Activated CD8-positive, alpha-beta memory T cell treated with anti-CD3 and anti-CD28 coated beads, Interleukin-2, amount 50 U/mL, for 24 hours (primary cell): Measurements from ENCODE around the gene MIEF2.

ENCODE experiments used
- DNase-seq: peaks from one replicate; pipeline ENCODE4 v3.0.0-alpha.2; 2020; ENCODE audit errors: extremely low read depth

Gene MIEF2

DNA sequence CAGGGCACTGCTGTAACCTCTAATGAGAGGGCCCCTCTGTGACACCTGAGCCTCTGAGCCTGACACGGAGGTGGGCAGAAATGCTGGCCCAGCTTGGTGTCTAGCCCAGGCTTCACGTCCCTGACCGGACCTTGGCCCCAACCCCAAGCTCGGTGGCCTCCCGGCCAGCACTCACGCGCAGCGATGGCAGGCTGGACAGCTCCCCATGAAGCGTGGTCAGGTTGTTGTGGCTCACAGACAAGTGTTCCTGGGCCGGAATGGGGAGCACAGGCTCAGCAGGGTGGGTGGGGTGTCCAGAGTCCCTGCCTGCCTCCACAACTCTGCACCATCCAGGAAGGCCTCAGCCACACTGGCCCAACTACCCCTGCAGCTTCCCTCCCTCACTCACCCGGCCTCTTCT lies 4.1 kb upstream of the MIEF2 start:
- DNase-seq: no peak

DNA sequence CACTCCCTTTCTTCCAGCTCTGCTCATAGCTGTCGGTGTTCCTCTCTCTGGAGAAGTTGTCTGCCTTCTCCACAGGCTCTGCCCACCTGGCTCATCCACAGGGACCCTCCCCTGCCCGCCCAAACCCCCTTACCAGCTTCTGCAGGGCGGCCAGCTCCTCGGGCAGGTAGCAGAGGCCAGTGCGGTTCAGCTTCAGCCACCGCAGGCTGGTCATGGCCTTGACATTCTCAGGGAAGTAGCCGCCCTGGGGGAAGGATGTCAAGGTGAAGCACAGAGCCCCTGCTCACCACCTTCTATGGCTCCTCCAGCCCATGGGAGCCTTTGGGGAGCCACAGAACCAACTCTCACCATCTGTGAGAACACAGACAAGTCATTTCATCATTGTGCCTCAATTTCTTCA lies 3.7 kb upstream of the MIEF2 start:
- DNase-seq: no peak

DNA sequence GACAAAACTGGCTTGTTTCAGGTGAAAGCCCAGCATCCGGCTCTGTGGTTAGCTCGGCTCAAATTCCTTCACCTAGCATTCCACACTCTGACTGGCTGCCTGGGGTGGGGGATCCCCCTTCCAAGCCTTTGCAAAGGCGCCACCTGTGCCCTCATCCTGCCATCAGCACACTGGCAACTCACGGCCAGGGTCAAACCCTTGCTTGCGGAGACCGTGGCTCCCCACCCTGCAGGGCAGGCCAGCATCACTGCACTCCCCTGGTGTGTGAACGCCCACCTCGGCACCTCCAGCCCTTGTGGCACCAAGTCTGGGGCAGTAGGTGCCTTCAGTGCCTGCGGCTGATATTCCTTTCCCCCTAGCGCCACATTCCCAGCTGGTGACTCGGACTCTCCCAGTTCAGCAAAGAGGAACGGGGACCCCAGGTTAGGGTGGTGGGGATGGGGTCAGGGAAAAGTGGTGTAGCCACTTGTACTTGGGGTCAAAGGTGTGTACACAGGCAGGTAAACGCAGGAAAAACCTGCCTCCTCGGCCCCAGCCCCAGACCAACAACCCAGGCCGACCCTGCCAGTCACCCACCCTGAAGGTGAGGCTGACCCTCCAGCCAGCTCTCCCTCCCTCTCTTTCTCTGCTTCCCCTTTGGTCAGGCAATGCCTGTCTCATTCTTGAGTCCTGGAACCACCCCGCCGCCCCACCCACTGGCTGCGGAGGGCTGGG lies 3.0 kb upstream of the MIEF2 start:
- DNase-seq: no peak

DNA sequence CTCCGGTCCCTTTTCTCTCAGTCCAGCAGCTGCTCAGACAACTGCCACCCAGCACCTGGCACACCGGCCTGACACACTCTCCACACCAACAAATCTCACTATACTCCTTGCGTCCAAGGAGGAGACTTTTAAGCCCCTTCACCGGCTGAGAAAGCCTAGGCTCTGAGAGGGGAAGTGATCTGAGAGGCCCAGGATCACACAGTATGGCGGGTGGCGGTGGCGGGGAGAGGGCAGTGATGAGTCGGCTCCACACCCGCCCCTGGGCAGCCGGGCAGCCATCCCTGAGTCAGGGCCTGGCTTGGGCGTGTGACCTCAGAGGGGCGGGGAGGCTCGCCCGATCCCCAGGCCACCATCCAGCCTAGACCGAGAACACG lies 2.5 kb upstream of the MIEF2 start:
- no peak for DNase-seq

DNA sequence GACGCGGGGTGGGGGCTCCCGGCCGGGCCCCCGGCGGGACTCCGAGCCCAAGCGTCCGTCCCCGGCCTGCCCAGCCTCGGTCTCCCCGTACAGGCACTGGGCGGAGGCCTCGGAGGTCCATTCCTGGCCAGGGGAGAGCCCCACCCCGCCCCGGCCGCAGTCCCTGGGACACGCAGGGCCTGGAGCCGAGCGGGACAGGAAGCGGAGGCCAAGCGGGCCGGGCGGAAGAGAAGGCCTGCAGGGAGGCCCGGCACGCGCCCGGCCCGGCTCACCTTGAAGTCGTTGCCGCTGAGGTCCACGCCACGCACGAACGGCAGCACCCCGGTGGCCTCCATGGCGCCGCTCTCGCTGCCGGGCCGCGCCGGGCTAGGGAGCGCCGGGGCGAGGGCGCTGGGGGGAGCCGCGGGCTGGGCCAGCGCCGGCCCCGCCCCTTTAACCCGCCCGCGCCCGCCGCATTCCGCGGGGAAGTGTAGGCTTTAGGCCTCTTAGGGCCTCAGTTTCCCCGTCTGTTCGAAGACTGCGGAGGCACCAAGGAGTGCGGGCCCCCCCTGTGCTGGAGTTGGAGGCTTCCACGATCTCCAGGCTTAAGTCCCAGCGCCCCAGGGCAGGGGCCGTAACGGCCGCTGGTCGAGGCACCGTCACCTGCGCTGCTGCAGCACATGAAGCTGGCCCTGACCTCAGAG lies 2.0 kb upstream of the MIEF2 start, which contains the start of gene FLII:
Gene FLII (minus strand): TSS at position 383 of the 683 bp plus-strand sequence. CDS start 48 bp downstream, at position 335.
- no peak for DNase-seq

DNA sequence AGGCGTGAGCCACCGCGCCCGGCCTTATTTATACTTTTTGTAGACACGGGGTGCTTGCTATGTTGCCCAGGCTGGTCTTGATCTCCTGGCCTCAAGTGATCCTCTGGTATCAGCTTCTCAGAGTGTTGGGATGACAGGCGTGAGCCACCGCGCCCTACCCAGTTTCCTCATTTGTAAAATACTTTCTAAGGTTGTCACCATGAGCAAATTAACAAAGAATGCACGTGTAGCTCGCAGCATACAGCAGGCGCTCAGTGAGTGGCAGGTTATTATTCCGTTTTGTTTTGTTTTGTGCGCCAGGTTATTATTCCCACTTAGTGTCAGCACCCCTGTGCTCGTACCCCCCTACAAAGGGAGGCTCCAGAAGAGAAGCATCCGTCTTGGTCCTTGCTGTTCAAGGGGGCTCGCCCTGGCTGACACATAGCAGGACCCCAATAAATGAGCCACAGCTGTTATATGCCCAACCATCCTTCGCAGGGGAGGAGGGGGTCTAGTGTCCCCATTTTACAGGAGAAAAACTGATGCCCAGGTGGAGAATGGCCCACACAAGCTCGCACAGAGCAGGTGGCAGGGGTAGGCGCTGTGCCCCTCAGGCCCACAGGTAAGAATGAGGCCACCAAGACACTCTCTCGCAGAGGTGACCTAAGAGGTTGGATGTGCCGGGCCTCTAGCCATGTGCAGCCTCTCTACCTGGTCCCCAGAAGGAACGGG lies 686 bp upstream of the MIEF2 start:
- DNase-seq: no peak

DNA sequence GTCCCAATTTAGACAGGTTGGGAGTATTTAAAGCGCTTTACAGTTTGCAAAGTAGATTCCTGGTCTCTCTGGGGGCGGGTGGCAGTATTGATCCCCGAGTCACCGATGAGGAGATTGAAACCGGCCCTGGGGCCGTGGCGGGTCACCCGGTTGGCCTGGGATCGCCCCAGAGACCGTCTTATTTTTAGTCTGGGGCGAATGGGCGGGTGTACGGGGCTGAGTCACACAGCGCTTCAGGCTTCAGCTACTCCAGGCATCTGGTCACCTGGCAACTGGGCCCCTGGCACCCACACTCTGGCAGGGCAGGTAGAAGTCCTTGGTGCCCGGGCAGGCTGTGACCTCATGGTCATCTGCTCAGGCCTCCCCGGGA lies 669 bp downstream of the MIEF2 start:
- DNase-seq: no peak

DNA sequence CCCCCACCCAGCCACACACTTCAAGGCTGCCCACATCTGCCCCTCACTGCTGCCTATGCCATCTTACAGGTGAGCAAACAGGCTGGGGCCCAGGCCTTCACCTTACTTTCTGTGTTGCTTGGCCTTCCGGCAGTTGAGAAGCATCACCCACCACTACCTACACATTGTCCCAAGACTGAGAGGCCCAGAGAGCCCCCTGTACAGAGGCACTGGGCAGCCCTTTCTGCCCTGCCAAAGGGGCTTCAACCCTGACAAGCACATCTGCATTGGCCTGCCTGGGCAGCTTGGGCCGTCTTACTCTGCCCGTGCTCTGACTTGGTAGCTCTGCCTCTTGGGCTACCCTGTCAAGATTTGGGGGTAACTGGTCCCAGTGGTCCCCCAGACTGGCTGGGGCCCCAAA lies 1.2 kb downstream of the MIEF2 start:
- DNase-seq: no peak

DNA sequence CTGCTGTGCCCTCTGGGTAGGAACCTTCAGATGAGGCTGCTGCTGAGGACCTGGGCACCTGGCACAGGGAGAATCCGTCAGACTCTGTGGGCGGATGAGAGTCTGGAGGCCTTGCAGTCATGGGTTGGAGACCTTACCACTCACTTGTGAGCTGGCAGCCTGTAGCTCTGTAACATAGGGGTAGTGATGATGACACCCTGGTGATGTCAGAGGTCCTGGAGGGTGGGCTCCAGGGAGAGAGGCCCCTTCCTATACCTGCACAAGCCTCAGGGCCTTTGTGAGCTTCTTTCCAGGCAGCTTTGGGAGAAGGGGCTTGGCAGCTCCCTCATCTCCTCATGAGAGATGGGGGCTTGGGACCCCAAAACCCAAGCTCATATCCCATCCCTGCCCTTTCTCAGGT lies 1.6 kb downstream of the MIEF2 start:
- no peak for DNase-seq

DNA sequence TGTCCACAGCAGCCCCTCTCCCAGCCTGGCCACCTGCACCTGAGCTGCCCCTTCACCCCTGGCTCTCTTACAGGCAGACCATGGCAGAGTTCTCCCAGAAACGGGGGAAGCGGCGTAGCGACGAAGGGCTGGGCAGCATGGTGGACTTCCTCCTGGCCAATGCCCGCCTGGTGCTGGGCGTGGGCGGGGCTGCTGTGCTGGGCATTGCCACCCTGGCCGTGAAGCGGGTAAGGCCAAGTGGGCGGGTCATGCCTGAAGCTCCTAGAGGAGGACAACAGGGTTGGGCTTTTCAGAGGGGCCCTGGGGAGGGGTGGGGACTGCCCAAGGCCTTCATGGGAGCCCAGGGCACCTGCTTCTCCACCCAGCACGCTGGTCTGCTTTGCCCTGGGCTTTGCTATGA lies 2.2 kb downstream of the MIEF2 start:
- no peak for DNase-seq

DNA sequence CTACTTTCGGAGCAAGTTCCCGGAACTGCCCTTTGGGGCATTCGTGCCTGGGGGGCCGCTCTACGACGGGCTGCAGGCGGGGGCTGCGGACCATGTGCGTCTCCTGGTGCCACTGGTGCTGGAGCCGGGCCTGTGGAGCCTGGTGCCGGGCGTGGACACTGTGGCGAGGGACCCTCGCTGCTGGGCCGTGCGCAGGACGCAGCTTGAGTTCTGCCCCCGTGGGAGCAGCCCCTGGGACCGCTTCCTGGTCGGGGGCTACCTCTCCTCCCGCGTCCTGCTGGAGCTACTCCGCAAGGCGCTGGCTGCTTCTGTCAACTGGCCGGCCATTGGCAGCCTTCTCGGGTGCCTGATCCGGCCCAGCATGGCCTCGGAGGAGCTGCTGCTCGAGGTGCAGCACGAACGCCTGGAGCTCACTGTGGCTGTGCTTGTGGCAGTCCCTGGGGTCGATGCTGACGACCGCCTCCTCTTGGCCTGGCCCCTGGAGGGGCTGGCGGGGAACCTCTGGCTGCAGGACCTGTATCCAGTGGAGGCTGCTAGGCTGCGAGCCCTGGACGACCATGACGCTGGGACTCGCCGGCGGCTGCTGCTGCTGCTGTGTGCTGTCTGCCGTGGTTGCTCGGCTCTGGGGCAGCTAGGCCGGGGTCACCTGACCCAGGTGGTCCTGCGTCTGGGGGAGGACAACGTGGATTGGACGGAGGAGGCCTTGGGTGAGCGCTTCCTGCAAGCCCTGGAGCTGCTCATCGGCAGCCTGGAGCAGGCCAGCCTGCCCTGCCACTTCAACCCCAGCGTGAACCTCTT lies 3.6 kb downstream of the MIEF2 start:
- DNase-seq: no peak

DNA sequence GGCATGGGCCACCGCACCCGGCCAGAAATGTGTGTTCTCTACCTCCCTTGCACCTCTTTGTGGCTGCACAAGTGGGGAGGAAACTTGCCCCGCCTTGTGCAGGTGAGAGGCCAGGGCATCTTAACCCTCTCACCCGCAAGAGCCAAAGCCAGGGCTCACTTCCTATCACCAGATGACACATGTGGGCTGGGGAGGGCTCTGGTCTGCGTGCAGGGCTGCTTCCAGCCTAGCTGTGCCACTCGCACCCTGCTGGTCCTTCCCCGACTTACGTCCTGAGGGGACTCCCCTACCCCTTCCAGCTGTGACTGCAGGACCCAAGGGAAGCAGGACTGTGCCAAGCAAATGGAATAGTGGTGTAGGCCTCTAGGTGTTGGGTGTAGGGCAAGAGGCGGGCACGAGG lies 6.9 kb downstream of the MIEF2 start:
- no peak for DNase-seq

DNA sequence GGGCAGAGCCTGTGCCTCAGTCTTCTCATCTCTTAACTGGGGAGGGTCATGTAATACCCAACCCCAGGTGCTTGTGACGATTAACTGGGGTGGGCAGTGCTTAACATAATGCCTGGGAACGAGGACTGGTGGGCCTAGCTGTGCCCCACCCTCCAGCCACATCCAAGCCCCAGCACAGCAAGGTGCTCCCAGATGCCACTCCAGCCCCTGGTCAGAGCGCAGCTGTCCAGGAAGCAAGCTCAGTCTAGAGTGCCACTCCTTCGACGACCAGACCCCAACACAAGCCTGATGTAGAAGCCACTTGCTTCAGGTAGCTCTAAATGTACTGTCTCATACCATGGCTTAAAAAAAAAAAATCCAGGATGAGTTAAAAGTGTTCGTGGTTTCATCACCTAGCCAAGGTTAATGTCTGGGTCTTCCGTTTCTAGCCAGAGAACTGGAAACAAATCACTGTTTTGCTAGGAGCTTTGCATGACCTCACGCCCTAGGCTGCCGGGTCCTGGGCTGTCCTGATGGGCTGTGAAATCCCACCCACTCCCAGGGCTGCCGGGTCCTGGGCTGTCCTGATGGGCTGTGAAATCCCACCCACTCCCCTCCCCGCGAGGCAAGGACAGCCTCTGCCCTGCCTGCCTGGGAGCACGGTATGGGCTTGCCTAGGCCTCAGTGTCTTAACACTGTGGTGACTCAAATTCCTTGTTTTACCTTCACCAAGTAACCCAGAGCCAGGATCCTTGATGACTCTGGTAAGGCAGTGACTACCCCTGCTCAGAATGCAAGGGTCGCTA lies 7.7 kb downstream of the MIEF2 start:
- no peak for DNase-seq

DNA sequence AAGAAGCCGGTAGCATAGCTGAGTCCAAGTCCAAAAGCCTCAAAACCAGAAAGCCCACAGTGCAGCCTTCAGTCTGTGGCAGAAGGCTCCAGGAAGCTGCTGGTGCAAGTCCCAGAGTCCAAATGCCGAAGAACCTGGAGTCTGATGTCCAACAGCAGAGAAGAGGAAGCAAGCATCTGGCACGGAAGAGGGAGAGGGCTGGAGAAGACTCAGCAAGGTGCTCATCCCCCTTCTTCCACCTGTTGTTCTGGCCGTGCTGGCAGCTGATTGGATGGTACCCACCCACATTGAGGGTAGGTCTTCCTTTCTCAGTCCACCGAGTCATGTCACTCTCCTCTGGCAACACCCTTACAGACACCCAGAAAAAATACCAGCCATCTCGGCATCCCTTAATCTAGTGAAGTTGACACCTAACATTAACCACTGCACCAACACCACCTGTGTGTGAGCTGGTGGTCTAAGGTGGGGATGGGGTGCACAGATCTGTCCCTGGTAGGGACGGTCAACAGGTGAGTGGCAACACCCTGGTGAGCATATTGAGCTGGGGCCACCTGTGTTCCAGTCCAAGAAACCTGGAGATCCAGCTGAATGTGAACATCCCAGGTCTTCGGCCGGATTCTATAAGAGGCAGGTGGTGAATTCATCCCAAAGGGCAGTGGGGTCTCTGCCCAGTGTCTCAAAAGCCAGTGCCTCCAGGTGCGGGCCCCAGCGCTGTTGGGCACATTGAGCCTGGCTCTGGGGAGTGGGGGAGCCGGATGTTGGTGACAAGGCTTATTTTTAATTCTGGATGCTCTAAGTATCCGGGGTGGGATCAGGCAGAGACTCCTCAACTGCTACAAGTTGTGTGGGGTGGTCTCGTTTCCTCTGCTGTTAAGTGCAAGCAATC lies 9.8 kb downstream of the MIEF2 start:
- DNase-seq: no peak

DNA sequence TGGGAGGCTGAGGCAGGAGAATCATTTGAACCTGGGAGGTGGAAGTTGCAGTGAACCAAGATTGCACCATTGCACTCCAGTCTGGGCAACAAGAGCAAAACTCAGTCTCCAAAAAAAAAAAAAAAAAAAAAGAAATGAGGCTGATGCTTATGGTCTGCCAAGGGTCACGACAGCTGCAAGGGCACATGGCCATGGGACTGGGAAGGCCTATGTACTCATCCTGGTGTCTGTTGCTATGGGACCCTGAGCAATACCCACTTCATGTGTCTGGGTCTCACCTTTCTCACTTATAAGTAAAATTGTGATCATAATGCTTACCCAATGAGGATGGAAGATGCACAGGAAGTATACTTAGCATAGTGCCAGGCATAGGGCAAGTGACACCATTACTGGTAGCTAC lies 16.6 kb downstream of the MIEF2 start:
- no peak for DNase-seq

DNA sequence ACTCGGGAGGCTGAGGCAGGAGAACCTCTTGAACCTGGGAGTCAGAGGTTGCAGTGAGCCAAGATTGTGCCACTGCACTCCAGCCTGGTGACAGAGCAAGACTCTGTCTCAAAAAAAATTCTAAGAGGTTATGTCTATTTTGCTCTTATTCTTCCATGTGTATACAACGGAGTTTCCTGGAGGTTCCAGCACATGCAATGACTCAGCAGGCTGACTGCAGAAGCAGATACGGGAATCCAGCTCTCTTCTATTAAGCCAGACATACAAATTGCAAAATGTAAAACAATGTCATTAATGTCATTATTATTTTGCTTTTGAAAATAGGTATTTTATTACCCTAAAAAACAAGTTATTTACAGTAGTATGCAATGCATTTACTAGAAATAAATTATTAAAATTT lies 18.4 kb downstream of the MIEF2 start:
- DNase-seq: no peak

DNA sequence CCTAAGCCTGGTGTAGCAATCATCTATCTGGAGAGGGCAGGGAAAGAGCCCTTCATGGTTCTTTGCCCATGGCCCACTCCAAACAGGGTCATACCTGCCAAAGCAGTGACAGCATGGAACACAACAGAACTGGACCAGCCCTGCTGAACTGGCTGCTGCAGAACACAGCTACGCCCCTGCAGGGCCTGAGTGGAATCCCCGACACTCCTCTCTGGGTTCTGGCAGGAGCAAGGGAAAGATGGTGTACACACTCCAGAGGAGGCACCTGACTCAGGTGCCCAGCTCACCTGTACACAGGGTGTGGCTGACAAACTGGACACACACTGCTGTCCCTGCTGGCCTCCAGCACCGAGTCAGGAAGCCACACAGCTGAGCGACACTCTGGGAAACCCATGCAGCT lies 19.8 kb downstream of the MIEF2 start:
- no peak for DNase-seq

DNA sequence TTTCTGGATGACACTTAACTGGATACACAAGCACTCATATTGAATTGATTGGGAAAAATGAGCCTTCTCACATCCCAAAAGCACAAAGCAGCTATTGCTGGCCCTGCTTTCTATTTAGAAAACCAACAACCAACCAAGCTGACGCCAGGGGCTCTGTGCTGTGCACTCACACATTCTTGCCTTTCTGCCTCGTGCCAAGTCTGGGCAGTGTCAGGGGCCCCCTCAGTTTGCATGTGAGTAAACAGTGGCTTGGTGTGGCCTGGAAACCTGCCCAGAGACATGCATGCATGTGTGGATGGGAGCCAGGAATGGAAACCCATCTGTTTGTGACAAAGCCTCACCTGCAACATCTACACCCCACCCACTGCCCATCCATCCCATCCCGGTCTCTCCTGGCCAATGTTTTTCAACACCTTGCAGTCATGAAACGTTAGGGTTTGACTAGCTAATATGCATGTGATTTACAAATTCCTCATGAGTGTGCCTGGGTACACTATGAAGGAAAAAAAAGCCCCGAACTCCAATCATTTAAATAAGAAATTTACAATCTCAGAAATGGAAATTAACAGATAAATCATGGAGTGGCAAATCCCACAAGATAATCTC lies 20.4 kb downstream of the MIEF2 start:
- no peak for DNase-seq

DNA sequence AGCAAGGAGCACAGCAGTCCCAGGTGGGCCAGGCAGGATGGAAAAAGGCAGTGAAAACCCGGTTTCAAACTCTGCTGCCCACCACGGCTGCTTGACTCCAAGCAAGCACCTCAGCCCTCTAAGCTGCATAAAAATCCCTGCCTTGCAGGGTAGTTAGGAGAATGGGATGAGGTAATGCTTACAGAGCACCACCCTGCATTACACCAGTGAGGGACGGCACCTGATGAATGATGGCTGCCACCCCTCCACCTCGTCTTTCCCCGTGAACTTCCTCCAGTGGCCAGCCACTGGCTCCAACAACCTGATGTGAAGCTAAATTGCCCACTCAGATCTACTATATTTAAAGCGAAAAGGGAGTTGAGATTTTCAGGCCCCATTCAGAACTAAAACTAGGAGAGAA lies 21.3 kb downstream of the MIEF2 start:
- DNase-seq: no peak

DNA sequence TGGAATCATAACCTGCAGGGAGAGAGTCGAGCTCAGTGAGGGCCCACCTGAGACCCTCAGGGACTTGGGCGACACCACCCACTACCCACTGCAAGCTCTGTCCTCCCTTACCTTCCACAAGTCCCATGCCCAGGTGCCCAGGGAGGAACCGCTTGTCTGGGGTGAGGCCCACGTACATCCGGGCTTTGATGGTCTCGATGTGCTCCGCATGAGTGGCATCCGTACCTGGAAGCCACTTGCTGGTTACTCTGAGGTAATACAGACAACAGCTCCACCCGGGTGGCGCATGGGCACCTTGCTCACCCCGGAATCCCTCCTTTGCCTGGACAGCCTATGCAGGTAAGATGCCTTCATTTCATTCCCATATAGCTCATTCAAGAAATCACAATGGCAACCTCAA lies 24.8 kb downstream of the MIEF2 start:
- no peak for DNase-seq
